ENCODE results near the gene AKAP13. TPM values are rescaled to one million over a fixed set of nuclear protein-coding genes. Genes with fewer than 3 reads are reported as not detected.

Gene AKAP13
- total RNA-seq, 2 experiments from 2014 or later, result 282 to 304 TPM

GRCh38 chr15:85335193-85335942 lies 45.0 kb upstream of the AKAP13 start:
- Histone ChIP-seq H3K9me3 (ENCODE audit: control insufficient read depth in 1 of 2, insufficient read depth in 1 of 2, low read length in 2 of 2) (no peaks in the 10 kb centered on the region), H3K36me3 (ENCODE audit: insufficient read depth, low read length) (no peaks in the 10 kb centered on the region), H3K27me3 (ENCODE audit: control insufficient read depth in 1 of 2, insufficient read depth in 2 of 2, low read length in 2 of 2) (no peaks in the 10 kb centered on the region), H3K4me3 (ENCODE audit: low read length) (no peak overlapping the region), H3K27ac (ENCODE audit: low read depth in 1 of 2, low read length in 2 of 2) (no peak overlapping the region), H3K4me1 (ENCODE audit: insufficient read depth, low read length) (peaks cover 19% of the 10 kb centered on the region)
- no peak overlapping the region for H3K27ac Mint-ChIP-seq
- TF ChIP-seq CTCF (IDR thresholded peaks at IDR 0.05), result no peak
- CTCF ChIA-PET, result no interaction called here
- H3K4me1 Mint-ChIP-seq (ENCODE audit: low read depth), result peaks cover 24% of the 10 kb centered on the region
- H3K27me3 Mint-ChIP-seq, result no peaks in the 10 kb centered on the region
- ATAC-seq (ENCODE audit: poor library complexity) (no peak), DNase-seq (no peak)
- no peaks in the 10 kb centered on the region for H3K9me3 Mint-ChIP-seq
- POLR2A ChIA-PET, result no interaction called here
- H3K36me3 Mint-ChIP-seq (ENCODE audit: low read depth), result no peaks in the 10 kb centered on the region
- H3K4me3 Mint-ChIP-seq, result no peak overlapping the region
- intact Hi-C loops (cut with DNase I, micrococcal nuclease), result loop anchor here in 1 of 2 experiments (10.0 kb wide), 1 partner anchor 79 kb away; no protein-coding TSS in a partner anchor

- TF ChIP-seq CTCF (IDR thresholded peaks at IDR 0.05), result no peak
- ChIA-PET CTCF (no interaction called here), POLR2A (no interaction called here)
These were observed 43.5 kb upstream of the AKAP13 start for GRCh38 chr15:85336880-85337279.

GRCh38 chr15:85337425-85338074 lies 42.9 kb upstream of the AKAP13 start:
- Histone ChIP-seq H3K4me1 (ENCODE audit: insufficient read depth, low read length) (no peaks in the 10 kb centered on the region), H3K27ac (ENCODE audit: low read depth in 1 of 2, low read length in 2 of 2) (no peak overlapping the region), H3K36me3 (ENCODE audit: insufficient read depth, low read length) (no peaks in the 10 kb centered on the region), H3K4me3 (ENCODE audit: low read length) (no peak overlapping the region), H3K9me3 (ENCODE audit: control insufficient read depth in 1 of 2, insufficient read depth in 1 of 2, low read length in 2 of 2) (no peaks in the 10 kb centered on the region), H3K27me3 (ENCODE audit: control insufficient read depth in 1 of 2, insufficient read depth in 2 of 2, low read length in 2 of 2) (no peaks in the 10 kb centered on the region)
- no peaks in the 10 kb centered on the region for H3K9me3 Mint-ChIP-seq
- DNase-seq (no peak), ATAC-seq (ENCODE audit: poor library complexity) (no peak)
- H3K4me3 Mint-ChIP-seq, result no peak overlapping the region
- intact Hi-C loops (cut with DNase I, micrococcal nuclease), result loop anchor here in 1 of 2 experiments (10.0 kb wide), 1 partner anchor 77 kb away; no protein-coding TSS in a partner anchor
- no peaks in the 10 kb centered on the region for H3K36me3 Mint-ChIP-seq (ENCODE audit: low read depth)
- CTCF ChIA-PET, result no interaction called here
- H3K27ac Mint-ChIP-seq, result no peak overlapping the region
- H3K4me1 Mint-ChIP-seq (ENCODE audit: low read depth), result peaks cover 8% of the 10 kb centered on the region
- POLR2A ChIA-PET, result no interaction called here
- no peaks in the 10 kb centered on the region for H3K27me3 Mint-ChIP-seq
- no peak for TF ChIP-seq CTCF (IDR thresholded peaks at IDR 0.05)

More at GRCh38 chr15:85336880-85337279, 43.5 kb upstream of the AKAP13 start:
- peaks cover 4% of the 10 kb centered on the region for H3K4me1 ChIP-seq (ENCODE audit: insufficient read depth, low read length)
- ATAC-seq (ENCODE audit: poor library complexity), result no peak
- no peak for DNase-seq
- Mint-ChIP-seq H3K4me3 (no peak overlapping the region), H3K27me3 (no peaks in the 10 kb centered on the region), H3K4me1 (ENCODE audit: low read depth) (peaks cover 9% of the 10 kb centered on the region), H3K27ac (no peak overlapping the region), H3K9me3 (no peaks in the 10 kb centered on the region), H3K36me3 (ENCODE audit: low read depth) (no peaks in the 10 kb centered on the region)
- intact Hi-C loops (cut with DNase I, micrococcal nuclease), result loop anchor here in 1 of 2 experiments (10.0 kb wide), 1 partner anchor 78 kb away; no protein-coding TSS in a partner anchor
- no peaks in the 10 kb centered on the region for H3K27me3 ChIP-seq (ENCODE audit: control insufficient read depth in 1 of 2, insufficient read depth in 2 of 2, low read length in 2 of 2)
- H3K9me3 ChIP-seq (ENCODE audit: control insufficient read depth in 1 of 2, insufficient read depth in 1 of 2, low read length in 2 of 2), result no peaks in the 10 kb centered on the region
- H3K36me3 ChIP-seq (ENCODE audit: insufficient read depth, low read length), result no peaks in the 10 kb centered on the region
- no peak overlapping the region for H3K4me3 ChIP-seq (ENCODE audit: low read length)
- H3K27ac ChIP-seq (ENCODE audit: low read depth in 1 of 2, low read length in 2 of 2), result no peak overlapping the region
